Esophagus muscularis mucosa (tissue), 2 donors: ENCODE measurements around the gene AKAP14.

Experiments
- POLR2A ChIP-seq: fragments of 450-650 bp; IDR thresholded peaks from one replicate; pipeline ENCODE4 v1.6.1; 2017; ENCODE audit warnings: antibody characterized with exemption, moderate library complexity, mild to moderate bottlenecking, low read depth
- POLR2AphosphoS5 ChIP-seq, 2 donors: sonication (generic); formaldehyde crosslinking; IDR thresholded peaks; one replicate each; pipeline ENCODE4 v1.6.1; 2017; ENCODE audit warnings: antibody characterized with exemption in 2 of 2

- TF ChIP-seq POLR2AphosphoS5 (IDR thresholded peaks at IDR 0.05), result no peak
- TF ChIP-seq POLR2A, result no peak
Measured at GRCh38 chrX:119880552-119881437, 14.9 kb upstream of the AKAP14 start.
